ENCODE results near the gene EPB41L4A.

EPB41L4A gene

GRCh38 chr5:112138526-112138925, 280.6 kb downstream of the EPB41L4A start:
- Histone ChIP-seq H3K36me3 (ENCODE audit: control insufficient read depth in 1 of 2, insufficient read depth in 2 of 2, low read length in 2 of 2) (no peaks in the 10 kb centered on the region), H3K4me1 (ENCODE audit: control insufficient read depth in 1 of 2, insufficient read depth in 2 of 2, low read length in 2 of 2) (no peaks in the 10 kb centered on the region), H3K27ac (ENCODE audit: low read length) (no peak overlapping the region), H3K4me3 (ENCODE audit: low read depth in 1 of 2, low read length in 2 of 2) (no peak overlapping the region), H3K9me3 (ENCODE audit: control insufficient read depth in 1 of 2, low read length in 2 of 2) (no peaks in the 10 kb centered on the region), H3K27me3 (ENCODE audit: low read depth, low read length) (no peaks in the 10 kb centered on the region)

DNA sequence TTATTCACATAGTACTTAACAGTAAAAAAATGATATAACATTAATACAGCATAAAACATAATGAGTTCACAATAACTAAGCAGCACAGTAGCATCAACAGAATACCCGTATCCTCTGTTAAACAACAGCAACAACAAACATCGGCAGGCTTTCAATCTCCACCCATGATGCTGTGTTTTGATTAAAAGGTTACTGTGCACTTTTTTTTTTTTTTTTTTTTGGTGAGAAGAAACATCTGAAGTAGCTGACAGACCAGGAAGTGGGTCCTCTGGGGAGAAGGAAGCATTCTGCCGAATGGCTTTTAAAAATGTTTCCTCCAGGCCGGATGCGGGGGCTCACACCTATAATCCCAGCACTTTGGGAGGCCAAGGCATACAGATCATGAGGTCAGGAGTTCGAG, 282.3 kb downstream of the EPB41L4A start:
- no peak overlapping the region for H3K27ac ChIP-seq (ENCODE audit: low read length)
- no peaks in the 10 kb centered on the region for H3K36me3 ChIP-seq (ENCODE audit: control insufficient read depth in 1 of 2, insufficient read depth in 2 of 2, low read length in 2 of 2)
- no peaks in the 10 kb centered on the region for H3K4me1 ChIP-seq (ENCODE audit: control insufficient read depth in 1 of 2, insufficient read depth in 2 of 2, low read length in 2 of 2)
- no peaks in the 10 kb centered on the region for H3K27me3 ChIP-seq (ENCODE audit: low read depth, low read length)
- H3K4me3 ChIP-seq (ENCODE audit: low read depth in 1 of 2, low read length in 2 of 2), result no peak overlapping the region
- no peaks in the 10 kb centered on the region for H3K9me3 ChIP-seq (ENCODE audit: control insufficient read depth in 1 of 2, low read length in 2 of 2)

- Histone ChIP-seq H3K9me3 (ENCODE audit: control insufficient read depth in 1 of 2, low read length in 2 of 2) (no peaks in the 10 kb centered on the region), H3K4me3 (ENCODE audit: low read depth in 1 of 2, low read length in 2 of 2) (no peak overlapping the region), H3K27ac (ENCODE audit: low read length) (no peak overlapping the region), H3K27me3 (ENCODE audit: low read depth, low read length) (no peaks in the 10 kb centered on the region), H3K36me3 (ENCODE audit: control insufficient read depth in 1 of 2, insufficient read depth in 2 of 2, low read length in 2 of 2) (no peaks in the 10 kb centered on the region), H3K4me1 (ENCODE audit: control insufficient read depth in 1 of 2, insufficient read depth in 2 of 2, low read length in 2 of 2) (no peaks in the 10 kb centered on the region)
These were observed 291.2 kb downstream of the EPB41L4A start for GRCh38 chr5:112127861-112128260.

DNA sequence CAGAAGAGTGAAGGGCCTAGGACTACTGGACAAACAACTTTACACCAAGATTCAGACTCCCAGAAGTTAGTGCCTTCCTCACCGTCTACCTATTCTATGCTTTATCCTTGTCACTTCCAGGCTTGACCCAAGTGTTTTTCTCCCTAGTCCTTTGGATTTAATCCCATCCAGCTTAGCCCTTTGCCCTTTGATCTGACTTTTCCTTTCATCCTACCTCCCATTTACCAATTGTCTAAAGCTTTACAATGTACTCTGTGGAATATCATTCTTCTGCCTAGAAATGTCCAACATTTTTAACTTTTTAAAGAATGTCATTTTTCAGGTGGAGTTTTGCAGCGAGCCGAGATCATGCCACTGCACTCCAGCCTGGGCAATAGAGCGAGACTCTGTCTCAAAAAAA, 292.1 kb downstream of the EPB41L4A start:
- Histone ChIP-seq H3K27ac (ENCODE audit: low read length) (no peak overlapping the region), H3K4me3 (ENCODE audit: low read depth in 1 of 2, low read length in 2 of 2) (no peak overlapping the region), H3K36me3 (ENCODE audit: control insufficient read depth in 1 of 2, insufficient read depth in 2 of 2, low read length in 2 of 2) (no peaks in the 10 kb centered on the region), H3K9me3 (ENCODE audit: control insufficient read depth in 1 of 2, low read length in 2 of 2) (no peaks in the 10 kb centered on the region), H3K4me1 (ENCODE audit: control insufficient read depth in 1 of 2, insufficient read depth in 2 of 2, low read length in 2 of 2) (no peaks in the 10 kb centered on the region), H3K27me3 (ENCODE audit: low read depth, low read length) (no peaks in the 10 kb centered on the region)

DNA sequence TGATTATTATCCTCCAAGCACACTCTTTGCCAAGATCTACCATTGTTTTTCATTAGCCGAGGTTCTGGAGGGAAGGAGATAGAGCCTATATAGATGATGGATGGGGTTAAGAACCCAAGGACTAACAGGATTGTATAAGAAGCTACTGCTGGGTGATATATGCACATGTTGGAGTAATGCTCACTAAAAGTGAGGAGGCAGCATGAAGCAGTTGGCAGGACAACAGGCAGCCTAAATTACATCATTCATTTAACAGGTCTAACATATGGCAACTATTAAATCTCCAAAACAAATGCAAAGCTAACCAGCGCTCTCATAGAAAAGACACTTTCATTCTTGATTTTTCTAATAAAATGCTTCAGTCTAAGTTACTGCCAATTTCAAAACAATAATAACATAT, 293.2 kb downstream of the EPB41L4A start:
- H3K4me3 ChIP-seq (ENCODE audit: low read depth in 1 of 2, low read length in 2 of 2), result no peak overlapping the region
- H3K36me3 ChIP-seq (ENCODE audit: control insufficient read depth in 1 of 2, insufficient read depth in 2 of 2, low read length in 2 of 2), result no peaks in the 10 kb centered on the region
- no peaks in the 10 kb centered on the region for H3K9me3 ChIP-seq (ENCODE audit: control insufficient read depth in 1 of 2, low read length in 2 of 2)
- no peak overlapping the region for H3K27ac ChIP-seq (ENCODE audit: low read length)
- no peaks in the 10 kb centered on the region for H3K4me1 ChIP-seq (ENCODE audit: control insufficient read depth in 1 of 2, insufficient read depth in 2 of 2, low read length in 2 of 2)
- H3K27me3 ChIP-seq (ENCODE audit: low read depth, low read length), result no peaks in the 10 kb centered on the region

GRCh38 chr5:112124788-112125187, 294.3 kb downstream of the EPB41L4A start:
- Histone ChIP-seq H3K36me3 (ENCODE audit: control insufficient read depth in 1 of 2, insufficient read depth in 2 of 2, low read length in 2 of 2) (no peaks in the 10 kb centered on the region), H3K27me3 (ENCODE audit: low read depth, low read length) (no peaks in the 10 kb centered on the region), H3K4me1 (ENCODE audit: control insufficient read depth in 1 of 2, insufficient read depth in 2 of 2, low read length in 2 of 2) (no peaks in the 10 kb centered on the region), H3K27ac (ENCODE audit: low read length) (no peak overlapping the region), H3K4me3 (ENCODE audit: low read depth in 1 of 2, low read length in 2 of 2) (no peak overlapping the region), H3K9me3 (ENCODE audit: control insufficient read depth in 1 of 2, low read length in 2 of 2) (peaks cover 0 to 7% of the 10 kb centered on the region in 2 donors)

DNA sequence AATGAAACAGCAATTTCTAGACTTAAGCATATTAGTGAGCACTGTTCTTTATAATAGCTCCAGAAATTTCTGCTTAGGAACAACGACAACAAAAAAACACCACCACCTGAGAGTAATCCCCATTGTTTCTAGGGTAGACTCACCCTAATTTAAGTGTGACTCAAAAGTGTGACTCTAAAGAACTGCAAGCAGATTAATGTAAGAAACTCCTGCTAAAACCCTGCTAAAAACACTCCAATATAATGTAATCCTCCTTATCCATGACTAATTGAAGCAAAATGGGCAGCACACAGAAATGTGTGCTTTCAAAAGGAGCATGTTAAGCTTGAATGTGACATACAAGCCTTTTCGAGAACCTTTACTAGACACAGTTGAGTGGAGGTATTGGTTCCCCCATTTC, 296.0 kb downstream of the EPB41L4A start:
- Histone ChIP-seq H3K36me3 (ENCODE audit: control insufficient read depth in 1 of 2, insufficient read depth in 2 of 2, low read length in 2 of 2) (no peaks in the 10 kb centered on the region), H3K27me3 (ENCODE audit: low read depth, low read length) (no peaks in the 10 kb centered on the region), H3K9me3 (ENCODE audit: control insufficient read depth in 1 of 2, low read length in 2 of 2) (peaks cover 0 to 7% of the 10 kb centered on the region in 2 donors), H3K27ac (ENCODE audit: low read length) (no peak overlapping the region), H3K4me3 (ENCODE audit: low read depth in 1 of 2, low read length in 2 of 2) (no peak overlapping the region), H3K4me1 (ENCODE audit: control insufficient read depth in 1 of 2, insufficient read depth in 2 of 2, low read length in 2 of 2) (no peaks in the 10 kb centered on the region)

DNA sequence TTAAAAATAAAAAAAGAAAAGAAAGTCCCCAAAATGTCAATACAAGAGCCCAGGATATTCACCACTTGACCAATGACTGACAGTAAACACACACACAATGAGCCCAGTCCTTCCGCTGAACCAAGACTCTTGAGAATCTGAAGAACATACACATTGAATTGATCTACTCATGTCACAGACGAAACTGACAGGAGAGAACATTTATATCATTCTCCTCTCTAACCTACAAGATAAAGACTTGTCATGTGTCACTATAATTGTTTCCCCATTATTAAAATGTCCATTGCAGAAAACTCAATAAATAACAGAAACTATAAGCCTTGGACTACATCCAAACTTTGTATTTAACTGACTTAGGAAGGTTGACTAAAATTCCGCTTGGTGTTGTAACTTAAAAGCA, 296.7 kb downstream of the EPB41L4A start:
- no peaks in the 10 kb centered on the region for H3K4me1 ChIP-seq (ENCODE audit: control insufficient read depth in 1 of 2, insufficient read depth in 2 of 2, low read length in 2 of 2)
- no peak overlapping the region for H3K27ac ChIP-seq (ENCODE audit: low read length)
- H3K36me3 ChIP-seq (ENCODE audit: control insufficient read depth in 1 of 2, insufficient read depth in 2 of 2, low read length in 2 of 2), result no peaks in the 10 kb centered on the region
- no peak overlapping the region for H3K4me3 ChIP-seq (ENCODE audit: low read depth in 1 of 2, low read length in 2 of 2)
- H3K9me3 ChIP-seq (ENCODE audit: control insufficient read depth in 1 of 2, low read length in 2 of 2), result peaks cover 0 to 7% of the 10 kb centered on the region in 2 donors
- no peaks in the 10 kb centered on the region for H3K27me3 ChIP-seq (ENCODE audit: low read depth, low read length)

DNA sequence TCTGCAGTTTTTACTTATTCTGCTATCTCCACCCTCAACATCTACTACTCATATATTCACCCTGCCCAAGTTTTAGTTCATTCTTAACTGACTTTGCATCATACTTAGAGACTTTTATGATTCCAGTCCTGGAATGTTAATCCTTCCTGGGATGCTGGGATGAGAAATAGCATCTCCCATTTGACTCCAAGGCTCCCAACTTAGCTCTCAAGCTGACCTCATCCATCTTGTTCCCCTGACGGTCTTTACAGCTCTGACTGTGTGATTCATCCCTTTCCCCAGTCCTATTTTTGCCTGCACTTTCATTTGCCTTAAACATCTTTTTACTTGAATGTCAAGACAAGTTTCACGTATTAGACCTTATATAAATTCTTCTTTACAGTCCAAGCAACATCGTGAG, 297.8 kb downstream of the EPB41L4A start:
- Histone ChIP-seq H3K4me1 (ENCODE audit: control insufficient read depth in 1 of 2, insufficient read depth in 2 of 2, low read length in 2 of 2) (no peaks in the 10 kb centered on the region), H3K36me3 (ENCODE audit: control insufficient read depth in 1 of 2, insufficient read depth in 2 of 2, low read length in 2 of 2) (no peaks in the 10 kb centered on the region), H3K27ac (ENCODE audit: low read length) (no peak overlapping the region), H3K4me3 (ENCODE audit: low read depth in 1 of 2, low read length in 2 of 2) (no peak overlapping the region), H3K9me3 (ENCODE audit: control insufficient read depth in 1 of 2, low read length in 2 of 2) (peaks cover 0 to 7% of the 10 kb centered on the region in 2 donors), H3K27me3 (ENCODE audit: low read depth, low read length) (no peaks in the 10 kb centered on the region)

- H3K27ac ChIP-seq (ENCODE audit: low read length), result no peak overlapping the region
- peaks cover 0 to 7% of the 10 kb centered on the region in 2 donors for H3K9me3 ChIP-seq (ENCODE audit: control insufficient read depth in 1 of 2, low read length in 2 of 2)
- H3K27me3 ChIP-seq (ENCODE audit: low read depth, low read length), result no peaks in the 10 kb centered on the region
- no peaks in the 10 kb centered on the region for H3K36me3 ChIP-seq (ENCODE audit: control insufficient read depth in 1 of 2, insufficient read depth in 2 of 2, low read length in 2 of 2)
- no peaks in the 10 kb centered on the region for H3K4me1 ChIP-seq (ENCODE audit: control insufficient read depth in 1 of 2, insufficient read depth in 2 of 2, low read length in 2 of 2)
- no peak overlapping the region for H3K4me3 ChIP-seq (ENCODE audit: low read depth in 1 of 2, low read length in 2 of 2)
These were observed 299.1 kb downstream of the EPB41L4A start for GRCh38 chr5:112119969-112120368.

- no peaks in the 10 kb centered on the region for H3K4me1 ChIP-seq (ENCODE audit: control insufficient read depth in 1 of 2, insufficient read depth in 2 of 2, low read length in 2 of 2)
- H3K27ac ChIP-seq (ENCODE audit: low read length), result no peak overlapping the region
- no peaks in the 10 kb centered on the region for H3K27me3 ChIP-seq (ENCODE audit: low read depth, low read length)
- H3K36me3 ChIP-seq (ENCODE audit: control insufficient read depth in 1 of 2, insufficient read depth in 2 of 2, low read length in 2 of 2), result no peaks in the 10 kb centered on the region
- peaks cover 0 to 7% of the 10 kb centered on the region in 2 donors for H3K9me3 ChIP-seq (ENCODE audit: control insufficient read depth in 1 of 2, low read length in 2 of 2)
- no peak overlapping the region for H3K4me3 ChIP-seq (ENCODE audit: low read depth in 1 of 2, low read length in 2 of 2)
These were observed 299.6 kb downstream of the EPB41L4A start for GRCh38 chr5:112119508-112119907.

DNA sequence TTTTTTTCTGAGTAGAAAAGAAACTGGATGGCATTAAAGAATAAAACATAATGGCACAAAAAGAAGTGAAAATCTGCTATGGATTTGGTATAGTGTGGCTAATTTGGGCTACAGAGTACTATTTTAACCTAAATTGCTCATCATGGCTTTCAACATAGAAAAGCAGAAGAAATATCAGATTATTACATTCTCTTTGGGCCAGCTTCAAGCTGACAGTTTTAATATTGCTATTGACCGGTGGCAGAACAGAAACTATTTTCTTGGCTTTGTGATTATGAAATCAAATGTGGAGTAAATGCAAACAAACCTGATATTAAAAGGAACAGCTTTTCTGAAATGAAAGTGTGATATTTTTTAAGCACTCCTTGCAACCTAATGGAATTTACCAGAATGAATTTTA, 301.5 kb downstream of the EPB41L4A start:
- Histone ChIP-seq H3K27ac (ENCODE audit: low read length) (no peak overlapping the region), H3K4me3 (ENCODE audit: low read depth in 1 of 2, low read length in 2 of 2) (no peak overlapping the region), H3K27me3 (ENCODE audit: low read depth, low read length) (no peaks in the 10 kb centered on the region), H3K9me3 (ENCODE audit: control insufficient read depth in 1 of 2, low read length in 2 of 2) (peaks cover 0 to 7% of the 10 kb centered on the region in 2 donors), H3K36me3 (ENCODE audit: control insufficient read depth in 1 of 2, insufficient read depth in 2 of 2, low read length in 2 of 2) (no peaks in the 10 kb centered on the region), H3K4me1 (ENCODE audit: control insufficient read depth in 1 of 2, insufficient read depth in 2 of 2, low read length in 2 of 2) (no peaks in the 10 kb centered on the region)

All from muscle layer of duodenum (tissue), 2 donors.